GM19099 (cell line): ENCODE results near the gene UTP3.

Source experiments
- POLR2A ChIP-seq: IDR thresholded peaks from 3 replicates; pipeline ENCODE4 v1.6.1; 2011; ENCODE audit warnings: low read depth; ENCODE audit not compliant: insufficient read length; ENCODE audit errors: extremely low read depth

The UTP3 gene, protein sequence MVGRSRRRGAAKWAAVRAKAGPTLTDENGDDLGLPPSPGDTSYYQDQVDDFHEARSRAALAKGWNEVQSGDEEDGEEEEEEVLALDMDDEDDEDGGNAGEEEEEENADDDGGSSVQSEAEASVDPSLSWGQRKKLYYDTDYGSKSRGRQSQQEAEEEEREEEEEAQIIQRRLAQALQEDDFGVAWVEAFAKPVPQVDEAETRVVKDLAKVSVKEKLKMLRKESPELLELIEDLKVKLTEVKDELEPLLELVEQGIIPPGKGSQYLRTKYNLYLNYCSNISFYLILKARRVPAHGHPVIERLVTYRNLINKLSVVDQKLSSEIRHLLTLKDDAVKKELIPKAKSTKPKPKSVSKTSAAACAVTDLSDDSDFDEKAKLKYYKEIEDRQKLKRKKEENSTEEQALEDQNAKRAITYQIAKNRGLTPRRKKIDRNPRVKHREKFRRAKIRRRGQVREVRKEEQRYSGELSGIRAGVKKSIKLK

GRCh38 chr4:70687821-70688794 lies at the start of gene UTP3:
Gene UTP3, plus strand, starts transcription at chr4:70688532. Its CDS starts 146 bp downstream, at chr4:70688678.
- peak; percentile 90 for TF ChIP-seq POLR2A

- no peak for TF ChIP-seq POLR2A
These were observed 48.1 kb upstream of the UTP3 start for GRCh38 chr4:70640192-70640591.

- TF ChIP-seq POLR2A: no peak
These were observed 36.3 kb upstream of the UTP3 start for GRCh38 chr4:70651864-70652506.

- TF ChIP-seq POLR2A: no peak
These were observed 33.7 kb upstream of the UTP3 start for GRCh38 chr4:70654605-70655011.

- TF ChIP-seq POLR2A: no peak
These were observed 31.0 kb upstream of the UTP3 start for GRCh38 chr4:70657326-70657725.

DNA sequence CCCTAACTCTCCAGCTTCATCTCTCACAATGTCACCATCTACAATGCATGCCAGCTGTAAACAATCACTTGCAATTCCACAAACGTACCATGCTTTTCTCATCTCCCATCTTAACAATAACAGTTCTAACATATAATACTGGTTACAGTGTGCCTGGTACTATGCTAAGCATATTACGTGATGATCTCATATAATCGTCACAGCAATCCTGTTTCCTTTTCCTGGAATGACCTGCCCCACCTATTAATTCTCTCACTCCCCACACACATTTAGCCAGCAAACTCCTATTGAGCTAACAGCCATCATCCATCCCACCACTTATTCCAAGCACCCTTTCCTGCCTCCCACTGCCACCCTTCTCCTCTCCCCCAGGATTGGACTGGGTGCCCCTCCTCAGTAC lies 29.9 kb upstream of the UTP3 start:
- no peak for TF ChIP-seq POLR2A

DNA sequence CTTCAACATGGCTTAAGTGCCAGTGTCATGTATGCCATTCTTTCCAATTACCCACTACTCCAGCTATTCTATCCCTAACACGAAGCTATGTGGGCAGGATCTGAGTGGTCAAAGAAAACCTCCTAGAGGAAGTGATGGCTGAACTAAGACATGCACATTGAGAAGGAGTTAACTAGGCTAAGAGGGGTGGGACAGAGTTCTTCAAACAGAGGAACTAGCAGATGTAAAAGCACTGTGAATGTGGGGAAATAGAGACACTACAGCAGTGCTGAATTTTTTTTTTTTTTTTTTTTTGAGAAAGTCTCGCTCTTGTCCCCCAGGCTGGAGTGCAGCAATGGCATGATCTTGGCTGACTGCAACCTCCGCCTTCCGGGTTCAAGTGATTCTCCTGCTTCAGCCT lies 28.2 kb upstream of the UTP3 start:
- no peak for TF ChIP-seq POLR2A

DNA sequence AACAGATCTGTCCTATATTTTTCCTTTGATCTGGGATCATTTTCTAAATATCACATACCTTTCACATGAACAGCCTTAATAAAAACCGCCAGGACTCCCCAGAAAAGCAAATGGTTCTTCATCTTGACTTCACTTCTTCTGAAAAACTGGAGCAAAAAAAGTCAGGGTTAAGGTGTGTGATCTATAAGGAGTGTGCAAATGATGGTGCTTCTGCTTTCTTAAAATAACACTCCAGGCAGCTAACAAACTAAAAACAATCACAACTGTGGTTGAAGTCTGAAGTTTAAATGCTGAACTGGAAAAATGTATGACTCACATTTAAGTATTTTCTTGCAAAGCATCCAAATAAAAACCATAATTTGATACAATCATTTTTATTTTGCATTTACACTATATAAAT lies 22.0 kb upstream of the UTP3 start, which contains the start of gene JCHAIN:
Gene JCHAIN (minus strand): TSS at position 140 of the 400 bp plus-strand sequence. CDS start 18 bp downstream, at position 122.
- TF ChIP-seq POLR2A: no peak

DNA sequence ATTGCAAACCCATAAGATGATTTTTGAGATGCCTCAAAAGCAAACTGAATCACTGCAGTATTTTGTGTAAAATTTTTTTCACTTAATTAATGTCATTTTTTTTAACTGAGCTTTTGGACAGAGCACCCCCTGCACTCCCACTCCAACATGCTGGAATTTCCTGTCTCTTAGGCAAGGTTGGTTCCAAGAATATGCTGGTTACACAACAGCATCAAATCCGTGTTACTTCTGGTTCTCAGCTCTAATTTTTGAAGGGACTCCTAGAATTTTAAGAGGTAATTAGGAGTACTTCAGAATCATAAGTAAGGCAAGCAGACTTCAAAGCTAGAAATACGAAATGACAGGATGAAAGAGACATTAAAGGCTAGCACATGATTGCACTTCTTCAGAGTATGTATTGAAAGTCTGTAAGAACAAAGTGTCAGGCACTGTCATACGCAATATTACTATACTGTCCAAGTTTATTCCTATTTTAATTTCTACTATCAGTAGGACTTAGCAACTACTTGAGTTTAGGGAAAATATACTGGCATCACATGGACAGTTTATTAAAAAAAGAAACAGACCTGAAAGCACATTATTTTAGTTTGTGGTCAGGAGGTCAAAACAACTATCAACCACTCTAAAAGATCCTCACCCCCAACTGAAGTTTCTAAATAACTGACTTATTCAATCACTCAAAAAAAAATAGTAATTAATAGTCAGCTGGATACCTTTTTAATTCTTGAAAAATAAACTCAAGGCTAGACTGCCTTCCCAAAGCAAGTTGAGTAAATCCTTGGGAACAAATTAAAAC lies 20.4 kb upstream of the UTP3 start:
- no peak for TF ChIP-seq POLR2A

- TF ChIP-seq POLR2A: no peak
These were observed 17.9 kb upstream of the UTP3 start for GRCh38 chr4:70670332-70671014.

DNA sequence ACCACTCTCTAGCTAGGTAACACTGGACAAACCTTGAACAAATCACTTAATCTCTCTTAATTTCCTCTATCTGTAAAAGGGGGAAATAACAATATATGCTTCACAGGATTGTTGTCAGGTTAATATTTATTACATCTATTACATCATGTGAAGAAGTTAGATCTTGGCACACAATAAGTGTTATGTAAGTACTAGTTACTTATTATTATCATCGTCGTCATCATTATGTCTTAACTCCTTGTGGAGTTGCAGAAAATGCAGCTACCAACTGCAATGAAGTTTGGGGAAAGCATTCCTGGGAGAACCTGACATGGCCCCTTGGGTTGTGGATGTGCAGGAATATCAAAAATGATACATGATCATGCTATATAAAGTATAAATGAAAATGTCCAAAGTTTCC lies 17.2 kb upstream of the UTP3 start:
- TF ChIP-seq POLR2A: no peak

- no peak for TF ChIP-seq POLR2A
These were observed 14.1 kb upstream of the UTP3 start for GRCh38 chr4:70674191-70674590.

GRCh38 chr4:70674731-70675130 lies 13.6 kb upstream of the UTP3 start:
- TF ChIP-seq POLR2A: no peak
